ENCODE measurements around the gene PPP6C.

GRCh38 chr9:125190361-125190801 lies 778 bp upstream of the PPP6C start:
- TF ChIP-seq, protein P1, sequence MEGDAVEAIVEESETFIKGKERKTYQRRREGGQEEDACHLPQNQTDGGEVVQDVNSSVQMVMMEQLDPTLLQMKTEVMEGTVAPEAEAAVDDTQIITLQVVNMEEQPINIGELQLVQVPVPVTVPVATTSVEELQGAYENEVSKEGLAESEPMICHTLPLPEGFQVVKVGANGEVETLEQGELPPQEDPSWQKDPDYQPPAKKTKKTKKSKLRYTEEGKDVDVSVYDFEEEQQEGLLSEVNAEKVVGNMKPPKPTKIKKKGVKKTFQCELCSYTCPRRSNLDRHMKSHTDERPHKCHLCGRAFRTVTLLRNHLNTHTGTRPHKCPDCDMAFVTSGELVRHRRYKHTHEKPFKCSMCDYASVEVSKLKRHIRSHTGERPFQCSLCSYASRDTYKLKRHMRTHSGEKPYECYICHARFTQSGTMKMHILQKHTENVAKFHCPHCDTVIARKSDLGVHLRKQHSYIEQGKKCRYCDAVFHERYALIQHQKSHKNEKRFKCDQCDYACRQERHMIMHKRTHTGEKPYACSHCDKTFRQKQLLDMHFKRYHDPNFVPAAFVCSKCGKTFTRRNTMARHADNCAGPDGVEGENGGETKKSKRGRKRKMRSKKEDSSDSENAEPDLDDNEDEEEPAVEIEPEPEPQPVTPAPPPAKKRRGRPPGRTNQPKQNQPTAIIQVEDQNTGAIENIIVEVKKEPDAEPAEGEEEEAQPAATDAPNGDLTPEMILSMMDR (IDR thresholded peaks at IDR 0.05) = no peak
- TF ChIP-seq EZH2 (IDR thresholded peaks at IDR 0.05; ENCODE audit: borderline replicate concordance, insufficient read depth, low read depth, low read length, poor library complexity, severe bottlenecking) = no peak
